ENCODE measurements around the gene CAPS2. TPM values are rescaled to one million over a fixed set of nuclear protein-coding genes. Genes with fewer than 3 reads are reported as not detected.

The CAPS2 gene
- total and polyA plus RNA-seq, 9 of the 15 experiments (the other 6 are each of a cell fraction or from before 2014, with no cell fraction given): 0.10 to 0.82 (median 0.47) TPM; not detected in 1

- TF ChIP-seq ZBTB33 (CRISPR knock-in tag; IDR thresholded peaks at IDR 0.05) (peak; percentile 42; the same call in 1 of the 2 replicates), FOXK2 (conservative IDR thresholded peaks at IDR 0.05 in 1 of 2, IDR thresholded peaks at IDR 0.05 in 1 of 2; ENCODE audit: low read depth in 2 of 2) (no peak), RAD21 (CRISPR knock-in tag; conservative IDR thresholded peaks at IDR 0.05 in 1 of 2, IDR thresholded peaks at IDR 0.05 in 1 of 2) (peak; percentile 47 to 69), REST (IDR thresholded peaks at IDR 0.05; ENCODE audit: borderline replicate concordance) (peak; percentile 41; the same call in 1 of the 2 replicates), REST (CRISPR knock-in tag; IDR thresholded peaks at IDR 0.05; ENCODE audit: low read depth) (no peak), GTF2B (IDR thresholded peaks at IDR 0.05; ENCODE audit: extremely low read depth, insufficient read length) (no peak), FOXA1 (IDR thresholded peaks at IDR 0.05; ENCODE audit: borderline replicate concordance) (no peak), TEAD4 (IDR thresholded peaks at IDR 0.05; ENCODE audit: low read length) (peak; percentile 92), TEAD4 (CRISPR knock-in tag; IDR thresholded peaks at IDR 0.05; ENCODE audit: borderline replicate concordance) (peak; percentile 96), ARHGAP35 (IDR thresholded peaks at IDR 0.05; ENCODE audit: partially characterized antibody) (no peak), MEIS2 (IDR thresholded peaks at IDR 0.05; ENCODE audit: partially characterized antibody) (no peak), BDP1 (IDR thresholded peaks at IDR 0.05; ENCODE audit: insufficient read depth, insufficient read length) (no peak), NFYB (IDR thresholded peaks at IDR 0.05; ENCODE audit: extremely low read depth, insufficient read length) (no peak), ELF2 (CRISPR knock-in tag; IDR thresholded peaks at IDR 0.05) (no peak), TEAD1 (CRISPR knock-in tag; IDR thresholded peaks at IDR 0.05) (peak; percentile 100), ZFPM2 (CRISPR knock-in tag; IDR thresholded peaks at IDR 0.05) (no peak), SRSF7 (optimal IDR thresholded peaks at IDR 0.05; ENCODE audit: low read depth, low read length) (no peak)
Observed at GRCh38 chr12:75334384-75335030, 4.4 kb upstream of the CAPS2 start, which contains the start of gene GLIPR1L1 (continued).
